Measurements from ENCODE around the gene NAV2.

The NAV2 gene

DNA sequence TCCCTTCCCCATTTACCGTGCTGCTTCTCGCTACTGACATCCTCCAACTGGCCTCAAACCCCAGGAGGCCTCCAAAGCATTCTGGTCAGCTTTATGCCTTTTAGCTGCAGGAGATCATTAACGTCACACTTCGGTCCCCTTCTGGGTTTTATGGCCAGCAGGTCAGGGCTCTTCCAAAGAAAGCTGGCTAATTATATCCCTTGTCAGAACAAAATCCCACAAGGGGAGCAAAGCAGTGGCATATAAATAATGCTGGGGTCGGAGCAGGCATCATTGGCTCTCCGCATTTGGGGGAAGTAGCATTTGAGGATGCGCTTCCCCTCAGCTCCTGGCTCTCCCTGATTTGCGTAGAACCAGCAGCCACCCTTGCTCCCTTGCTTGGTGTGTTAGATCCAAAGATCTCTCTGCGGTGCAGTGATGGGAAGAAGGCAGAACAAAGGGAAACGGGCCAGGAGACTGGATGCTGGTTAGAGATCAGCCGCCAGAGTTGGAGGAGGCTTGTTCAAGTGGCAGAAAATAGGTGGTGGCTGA lies 330.2 kb downstream of the NAV2 start:
- in situ Hi-C loops (cut with MboI; ENCODE audit: low pct_unique_long_range_greater_than_20kb, low sequenced_read_pairs, unreplicated experiment), result no loop called here
- no peak for TF ChIP-seq CTCF (IDR thresholded peaks at IDR 0.05; ENCODE audit: extremely low read depth, insufficient read depth, missing control alignments)
- DNase-seq (ENCODE audit: low spot score), result no peak

- in situ Hi-C loops (cut with MboI; ENCODE audit: low pct_unique_long_range_greater_than_20kb, low sequenced_read_pairs, unreplicated experiment), result no loop called here
- DNase-seq (ENCODE audit: low spot score), result no peak
- no peak for TF ChIP-seq CTCF (IDR thresholded peaks at IDR 0.05; ENCODE audit: extremely low read depth, insufficient read depth, missing control alignments)
Observed at GRCh38 chr11:20043992-20044391, 331.4 kb downstream of the NAV2 start.

DNA sequence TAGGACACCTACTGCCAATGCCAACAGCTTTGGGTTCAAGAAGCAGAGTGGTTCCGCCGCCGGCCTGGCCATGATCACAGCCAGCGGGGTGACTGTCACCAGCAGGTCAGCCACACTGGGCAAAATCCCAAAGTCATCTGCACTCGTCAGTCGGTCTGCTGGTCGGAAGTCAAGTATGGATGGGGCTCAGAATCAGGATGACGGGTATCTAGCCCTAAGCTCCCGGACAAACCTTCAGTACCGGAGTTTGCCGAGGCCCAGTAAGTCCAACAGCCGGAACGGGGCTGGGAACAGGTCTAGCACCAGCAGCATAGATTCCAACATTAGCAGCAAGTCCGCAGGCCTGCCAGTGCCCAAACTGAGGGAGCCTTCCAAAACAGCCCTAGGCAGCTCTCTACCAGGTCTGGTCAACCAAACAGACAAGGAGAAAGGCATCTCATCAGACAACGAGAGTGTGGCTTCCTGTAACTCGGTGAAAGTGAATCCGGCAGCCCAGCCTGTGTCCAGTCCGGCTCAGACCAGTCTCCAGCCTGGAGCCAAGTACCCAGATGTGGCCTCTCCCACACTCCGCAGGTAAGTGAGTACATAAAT lies 332.6 kb downstream of the NAV2 start:
- no peak for TF ChIP-seq CTCF (IDR thresholded peaks at IDR 0.05; ENCODE audit: extremely low read depth, insufficient read depth, missing control alignments)
- no peak for DNase-seq (ENCODE audit: low spot score)
- in situ Hi-C loops (cut with MboI; ENCODE audit: low pct_unique_long_range_greater_than_20kb, low sequenced_read_pairs, unreplicated experiment), result no loop called here

DNA sequence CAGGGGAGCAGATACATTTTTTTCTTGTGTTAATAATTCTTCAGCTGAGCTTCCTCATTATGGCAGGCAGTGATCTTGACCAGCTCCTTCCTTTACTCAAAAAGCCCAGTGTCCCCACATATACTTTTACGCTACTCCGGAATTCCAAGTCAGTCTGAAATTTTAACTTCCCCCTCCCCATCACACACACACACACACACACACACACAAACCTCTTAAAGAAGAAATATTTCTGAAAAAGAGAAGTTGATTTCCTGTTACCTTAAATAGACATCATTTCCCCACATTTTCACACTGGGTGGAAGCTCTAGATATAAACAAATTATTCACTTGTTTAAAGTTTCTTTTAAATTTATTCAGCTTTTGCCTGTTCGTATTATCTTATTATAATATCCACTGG lies 333.8 kb downstream of the NAV2 start:
- TF ChIP-seq CTCF (IDR thresholded peaks at IDR 0.05; ENCODE audit: extremely low read depth, insufficient read depth, missing control alignments), result no peak
- in situ Hi-C loops (cut with MboI; ENCODE audit: low pct_unique_long_range_greater_than_20kb, low sequenced_read_pairs, unreplicated experiment), result no loop called here
- no peak for DNase-seq (ENCODE audit: low spot score)

DNA sequence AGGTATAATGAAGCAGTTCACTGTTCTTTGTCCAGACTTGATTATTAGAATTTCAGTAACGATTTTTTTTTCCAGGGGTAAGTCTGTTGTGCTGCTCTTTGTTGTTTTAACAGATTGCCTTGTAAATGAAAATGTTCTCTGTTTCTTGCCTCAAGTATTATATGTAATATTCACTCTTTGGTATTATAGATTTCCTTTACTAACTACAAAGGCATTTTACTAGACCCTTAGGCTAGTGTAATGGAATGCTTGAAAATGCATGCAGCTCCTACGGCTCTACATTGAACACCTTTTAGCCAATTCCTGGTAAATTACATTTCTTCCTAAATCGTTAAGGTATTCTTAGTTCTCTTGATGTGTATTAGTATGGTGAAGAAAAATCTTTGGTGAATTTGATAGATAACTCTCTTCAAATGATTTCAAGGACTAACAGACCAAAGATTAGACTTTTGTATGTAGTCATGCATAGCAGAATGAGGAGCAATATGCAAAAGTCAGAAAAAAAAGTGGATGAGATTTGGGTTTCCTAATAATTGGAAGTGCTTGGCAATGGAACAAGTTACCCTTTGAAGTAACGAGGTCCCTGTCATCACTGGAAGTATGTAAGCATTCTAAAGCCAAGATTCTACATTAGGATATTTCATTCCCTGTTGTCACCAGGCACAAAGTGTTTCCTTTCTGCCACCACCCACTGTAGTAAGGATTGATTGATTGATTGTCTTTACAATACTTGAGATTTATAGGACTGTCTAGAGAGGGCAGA lies 334.6 kb downstream of the NAV2 start:
- in situ Hi-C loops (cut with MboI; ENCODE audit: low pct_unique_long_range_greater_than_20kb, low sequenced_read_pairs, unreplicated experiment), result no loop called here

DNA sequence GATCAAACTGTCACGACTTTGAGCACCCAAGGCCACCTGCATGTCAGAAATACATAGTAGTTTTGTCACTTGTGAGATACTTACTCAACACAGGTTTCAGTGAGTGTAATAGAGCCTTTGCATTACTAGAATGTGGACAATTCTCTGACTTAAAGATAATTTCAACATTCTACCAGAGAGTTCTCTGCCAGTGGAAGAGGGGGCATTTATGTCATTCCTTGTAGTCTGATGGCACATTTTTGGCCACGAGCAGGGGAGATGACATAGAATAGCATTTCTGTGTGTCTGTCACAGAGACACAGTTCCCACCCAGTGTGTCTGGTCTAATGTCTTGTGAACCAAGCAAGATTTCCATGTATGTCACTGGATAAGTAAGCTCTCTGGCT lies 335.1 kb downstream of the NAV2 start:
- TF ChIP-seq CTCF (IDR thresholded peaks at IDR 0.05; ENCODE audit: extremely low read depth, insufficient read depth, missing control alignments), result no peak
- in situ Hi-C loops (cut with MboI; ENCODE audit: low pct_unique_long_range_greater_than_20kb, low sequenced_read_pairs, unreplicated experiment), result no loop called here
- no peak for DNase-seq (ENCODE audit: low spot score)

More for the DNA sequence above, 334.6 kb downstream of the NAV2 start:
- no peak for TF ChIP-seq CTCF (IDR thresholded peaks at IDR 0.05; ENCODE audit: extremely low read depth, insufficient read depth, missing control alignments)
- no peak for DNase-seq (ENCODE audit: low spot score)

All from GM13977 (cell line).